ENCODE data around the gene CDH4. TPM values are rescaled to one million over a fixed set of nuclear protein-coding genes. Genes with fewer than 3 reads are reported as not detected.

Gene CDH4
- total RNA-seq, 2 donors from 2014 or later, result not detected

GRCh38 chr20:61720348-61720696 lies 468.3 kb downstream of the CDH4 start:
- ATAC-seq, result peak; percentile 29 to 48
- no peaks in the 10 kb centered on the region for H3K36me3 Mint-ChIP-seq
- no peaks in the 10 kb centered on the region for H3K9me3 Mint-ChIP-seq

GRCh38 chr20:61722146-61722678 lies 470.2 kb downstream of the CDH4 start:
- Mint-ChIP-seq H3K9me3 (no peaks in the 10 kb centered on the region), H3K36me3 (no peaks in the 10 kb centered on the region), H3K27me3 (no peaks in the 10 kb centered on the region), H3K4me1 (ENCODE audit: low read depth in 2 of 2) (peaks cover 8 to 13% of the 10 kb centered on the region in 2 donors), H3K27ac (no peak overlapping the region), H3K4me3 (no peak overlapping the region)
- ATAC-seq (no peak), DNase-seq (ENCODE audit: low spot score) (no peak)

More at GRCh38 chr20:61720348-61720696, 468.3 kb downstream of the CDH4 start:
- no peaks in the 10 kb centered on the region for H3K27me3 Mint-ChIP-seq
- H3K4me3 Mint-ChIP-seq, result peak overlapping the region; percentile 77
- H3K27ac Mint-ChIP-seq, result peak overlapping the region in 1 of 2 donors; percentile 86
- no peak for DNase-seq (ENCODE audit: low spot score)
- H3K4me1 Mint-ChIP-seq (ENCODE audit: low read depth in 2 of 2), result peaks cover 8 to 13% of the 10 kb centered on the region in 2 donors

GRCh38 chr20:61723529-61724257 lies 471.6 kb downstream of the CDH4 start:
- H3K27ac Mint-ChIP-seq, result no peak overlapping the region
- H3K36me3 Mint-ChIP-seq, result no peaks in the 10 kb centered on the region
- ATAC-seq, result no peak
- no peak overlapping the region for H3K4me3 Mint-ChIP-seq
- no peaks in the 10 kb centered on the region for H3K9me3 Mint-ChIP-seq
- DNase-seq (ENCODE audit: low spot score), result no peak
- H3K27me3 Mint-ChIP-seq, result no peaks in the 10 kb centered on the region
- peaks cover 8 to 13% of the 10 kb centered on the region in 2 donors for H3K4me1 Mint-ChIP-seq (ENCODE audit: low read depth in 2 of 2)

- H3K36me3 Mint-ChIP-seq, result no peaks in the 10 kb centered on the region
- no peak overlapping the region for H3K27ac Mint-ChIP-seq
- DNase-seq (ENCODE audit: low spot score) (no peak), ATAC-seq (no peak)
- H3K9me3 Mint-ChIP-seq, result no peaks in the 10 kb centered on the region
- peaks cover 7 to 9% of the 10 kb centered on the region in 2 donors for H3K4me1 Mint-ChIP-seq (ENCODE audit: low read depth in 2 of 2)
- no peak overlapping the region for H3K4me3 Mint-ChIP-seq
- no peaks in the 10 kb centered on the region for H3K27me3 Mint-ChIP-seq
These were observed 472.3 kb downstream of the CDH4 start for GRCh38 chr20:61724376-61724775.

GRCh38 chr20:61725145-61725544 lies 473.1 kb downstream of the CDH4 start:
- Mint-ChIP-seq H3K9me3 (no peaks in the 10 kb centered on the region), H3K4me1 (ENCODE audit: low read depth in 2 of 2) (peaks cover 0 to 1% of the 10 kb centered on the region in 2 donors), H3K27me3 (no peaks in the 10 kb centered on the region), H3K27ac (no peak overlapping the region), H3K36me3 (no peaks in the 10 kb centered on the region), H3K4me3 (no peak overlapping the region)
- no peak for DNase-seq (ENCODE audit: low spot score)
- peak in 1 of 2 donors; percentile 39 for ATAC-seq

GRCh38 chr20:61725966-61726365 lies 473.9 kb downstream of the CDH4 start:
- no peaks in the 10 kb centered on the region for H3K36me3 Mint-ChIP-seq
- no peak overlapping the region for H3K27ac Mint-ChIP-seq
- H3K27me3 Mint-ChIP-seq, result no peaks in the 10 kb centered on the region
- ATAC-seq (no peak), DNase-seq (ENCODE audit: low spot score) (no peak)
- H3K4me3 Mint-ChIP-seq, result no peak overlapping the region
- no peaks in the 10 kb centered on the region for H3K4me1 Mint-ChIP-seq (ENCODE audit: low read depth in 2 of 2)
- H3K9me3 Mint-ChIP-seq, result no peaks in the 10 kb centered on the region

- H3K27me3 Mint-ChIP-seq, result no peaks in the 10 kb centered on the region
- H3K27ac Mint-ChIP-seq, result no peak overlapping the region
- H3K9me3 Mint-ChIP-seq, result no peaks in the 10 kb centered on the region
- H3K4me1 Mint-ChIP-seq (ENCODE audit: low read depth in 2 of 2), result no peaks in the 10 kb centered on the region
- H3K4me3 Mint-ChIP-seq, result no peak overlapping the region
- no peaks in the 10 kb centered on the region for H3K36me3 Mint-ChIP-seq
- DNase-seq (ENCODE audit: low spot score), result no peak
- no peak for ATAC-seq
These were observed 474.9 kb downstream of the CDH4 start for GRCh38 chr20:61726979-61727378.

- H3K27me3 Mint-ChIP-seq, result no peaks in the 10 kb centered on the region
- DNase-seq (ENCODE audit: low spot score) (no peak), ATAC-seq (no peak)
- H3K4me1 Mint-ChIP-seq (ENCODE audit: low read depth in 2 of 2), result no peaks in the 10 kb centered on the region
- no peak overlapping the region for H3K27ac Mint-ChIP-seq
- H3K9me3 Mint-ChIP-seq, result no peaks in the 10 kb centered on the region
- no peaks in the 10 kb centered on the region for H3K36me3 Mint-ChIP-seq
- H3K4me3 Mint-ChIP-seq, result no peak overlapping the region
These were observed 475.7 kb downstream of the CDH4 start for GRCh38 chr20:61727761-61728160.

GRCh38 chr20:61728326-61728725 lies 476.3 kb downstream of the CDH4 start:
- DNase-seq (ENCODE audit: low spot score), result no peak
- Mint-ChIP-seq H3K4me3 (no peak overlapping the region), H3K4me1 (ENCODE audit: low read depth in 2 of 2) (no peaks in the 10 kb centered on the region), H3K36me3 (no peaks in the 10 kb centered on the region), H3K27ac (no peak overlapping the region), H3K27me3 (peaks cover 0 to under 1% of the 10 kb centered on the region in 2 donors), H3K9me3 (no peaks in the 10 kb centered on the region)
- no peak for ATAC-seq

GRCh38 chr20:61728786-61729770 lies 477.0 kb downstream of the CDH4 start:
- no peak for DNase-seq (ENCODE audit: low spot score)
- ATAC-seq, result no peak
- H3K36me3 Mint-ChIP-seq, result no peaks in the 10 kb centered on the region
- H3K27ac Mint-ChIP-seq, result no peak overlapping the region
- H3K27me3 Mint-ChIP-seq, result peaks cover 0 to 2% of the 10 kb centered on the region in 2 donors
- no peak overlapping the region for H3K4me3 Mint-ChIP-seq
- no peaks in the 10 kb centered on the region for H3K9me3 Mint-ChIP-seq
- H3K4me1 Mint-ChIP-seq (ENCODE audit: low read depth in 2 of 2), result no peaks in the 10 kb centered on the region

- no peaks in the 10 kb centered on the region for H3K9me3 Mint-ChIP-seq
- no peak for ATAC-seq
- no peaks in the 10 kb centered on the region for H3K36me3 Mint-ChIP-seq
- DNase-seq (ENCODE audit: low spot score), result no peak
- no peaks in the 10 kb centered on the region for H3K4me1 Mint-ChIP-seq (ENCODE audit: low read depth in 2 of 2)
- H3K27ac Mint-ChIP-seq, result no peak overlapping the region
- no peak overlapping the region for H3K4me3 Mint-ChIP-seq
- peaks cover 4 to 5% of the 10 kb centered on the region in 2 donors for H3K27me3 Mint-ChIP-seq
These were observed 478.7 kb downstream of the CDH4 start for GRCh38 chr20:61730631-61731362.

- H3K4me1 Mint-ChIP-seq (ENCODE audit: low read depth in 2 of 2), result no peaks in the 10 kb centered on the region
- DNase-seq (ENCODE audit: low spot score), result no peak
- H3K27me3 Mint-ChIP-seq, result peaks cover 4 to 7% of the 10 kb centered on the region in 2 donors
- H3K4me3 Mint-ChIP-seq, result no peak overlapping the region
- no peak overlapping the region for H3K27ac Mint-ChIP-seq
- H3K36me3 Mint-ChIP-seq, result no peaks in the 10 kb centered on the region
- H3K9me3 Mint-ChIP-seq, result no peaks in the 10 kb centered on the region
- no peak for ATAC-seq
These were observed 479.5 kb downstream of the CDH4 start for GRCh38 chr20:61731363-61732181.

All from natural killer cell treated with Interleukin-12 subunit alpha and Interleukin-12 subunit beta and Interleukin-15 and Interleukin-18, amount 100 ng/mL, for 72 hours (primary cell).